HUES6 (cell line): ENCODE results near the gene MKRN2.
A peak's percentile ranks its signal among the peaks of the same experiment; 100 is the strongest.

Experiments
- H3K27ac ChIP-seq: 2 replicates; pipeline ENCODE4 v1.7.0; 2013; ENCODE audit warnings: low read depth, mild to moderate bottlenecking, low read length, inconsistent platforms
- H3K27me3 ChIP-seq: 2 replicates; pipeline ENCODE4 v1.6.1; 2013; ENCODE audit warnings: low read length; ENCODE audit not compliant: control insufficient read depth, insufficient read depth
- H3K36me3 ChIP-seq: 2 replicates; pipeline ENCODE4 v1.6.1; 2013; ENCODE audit warnings: low read length; ENCODE audit not compliant: control insufficient read depth, insufficient read depth
- H3K4me1 ChIP-seq: 2 replicates; pipeline ENCODE4 v1.6.1; 2013; ENCODE audit warnings: low read length; ENCODE audit not compliant: control insufficient read depth, insufficient read depth
- H3K4me3 ChIP-seq: 2 replicates; pipeline ENCODE4 v1.5.1; 2013; ENCODE audit warnings: low read depth, low read length
- H3K9ac ChIP-seq: one replicate; pipeline ENCODE4 v1.6.1; 2013; ENCODE audit warnings: mild to moderate bottlenecking, low read length
- H3K9me3 ChIP-seq: 2 replicates; pipeline ENCODE4 v1.6.1; 2013; ENCODE audit warnings: low read depth, low read length; ENCODE audit not compliant: control insufficient read depth, insufficient read depth

Gene MKRN2

DNA sequence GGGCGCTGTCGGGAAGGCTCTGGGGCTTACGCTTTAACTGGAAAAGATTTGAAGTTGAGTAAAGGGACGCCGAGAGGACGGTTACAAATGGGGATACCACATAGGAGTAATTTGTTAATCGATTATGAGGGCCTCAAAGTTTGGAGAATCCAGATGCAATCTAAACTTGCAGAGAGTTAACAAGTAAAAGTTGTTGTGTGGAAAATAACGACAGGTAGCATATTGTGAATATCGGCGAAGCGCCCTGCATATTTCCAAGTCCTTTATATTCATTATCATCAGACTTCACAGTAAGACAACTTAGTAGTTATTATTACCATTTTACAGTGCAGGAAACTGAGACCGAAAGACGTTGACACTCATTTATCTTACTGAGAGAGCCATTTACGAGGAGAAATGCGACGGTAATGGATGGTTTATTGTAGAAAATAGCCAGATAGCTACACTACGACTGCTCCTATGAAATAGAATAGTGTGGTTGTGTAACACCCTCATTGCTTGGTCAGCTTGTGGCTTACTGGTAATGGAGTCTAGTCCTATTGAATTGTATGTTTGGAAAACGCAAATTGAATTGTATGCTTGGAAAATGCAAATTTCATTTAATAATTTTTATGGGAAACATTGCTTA is 700 bp downstream of the MKRN2 start:
- no peaks in the 10 kb centered on the region for H3K9me3 ChIP-seq
- peak overlapping the region; percentile 91 for H3K9ac ChIP-seq
- H3K36me3 ChIP-seq, result no peaks in the 10 kb centered on the region
- peak overlapping the region; percentile 81 for H3K4me3 ChIP-seq
- no peaks in the 10 kb centered on the region for H3K27me3 ChIP-seq
- H3K27ac ChIP-seq, result peak overlapping the region; percentile 82
- peaks cover 34% of the 10 kb centered on the region for H3K4me1 ChIP-seq

DNA sequence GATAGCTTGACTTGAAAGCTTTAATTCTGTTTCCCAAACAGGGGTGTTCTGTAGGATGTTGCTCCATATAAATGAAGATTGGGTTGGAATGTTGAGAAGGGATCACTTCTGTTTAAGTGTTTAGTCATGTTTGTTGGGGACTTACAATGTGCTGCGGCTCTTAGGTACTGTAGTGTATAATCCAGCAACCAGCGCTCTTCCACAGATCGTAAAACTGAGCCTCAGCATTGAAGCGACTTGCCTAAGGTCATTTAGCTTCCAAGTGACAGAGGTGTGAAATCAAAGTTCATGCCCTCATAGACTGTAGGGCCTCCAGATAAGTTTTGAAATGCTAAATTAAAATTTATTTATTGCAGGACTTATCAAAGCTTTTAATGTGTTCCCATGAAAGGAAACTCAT is 1.8 kb downstream of the MKRN2 start:
- no peak overlapping the region for H3K27ac ChIP-seq
- no peaks in the 10 kb centered on the region for H3K27me3 ChIP-seq
- H3K4me3 ChIP-seq, result peak overlapping the region; percentile 81; the same call in 1 of the 2 replicates
- peaks cover 39% of the 10 kb centered on the region for H3K4me1 ChIP-seq
- no peaks in the 10 kb centered on the region for H3K9me3 ChIP-seq
- no peak overlapping the region for H3K9ac ChIP-seq
- no peaks in the 10 kb centered on the region for H3K36me3 ChIP-seq

DNA sequence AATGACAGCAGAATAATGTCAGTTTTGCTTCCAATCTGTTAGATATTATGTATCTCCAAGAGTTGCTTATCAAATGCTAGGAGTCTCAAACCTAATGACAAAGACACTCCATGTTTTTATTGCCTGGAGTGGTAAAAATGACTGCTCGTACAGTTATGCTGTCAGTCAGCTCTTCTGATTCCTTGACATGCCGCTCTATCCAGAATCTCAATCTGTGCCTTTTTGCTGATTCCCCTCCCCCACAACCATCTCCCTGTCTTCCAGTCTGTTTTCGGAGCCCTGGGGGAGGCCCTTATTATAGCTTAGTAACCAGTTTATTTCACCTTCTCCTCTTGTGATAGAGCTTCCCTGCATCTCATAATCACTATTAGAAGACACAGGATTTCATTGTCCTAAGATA is 2.6 kb downstream of the MKRN2 start:
- Histone ChIP-seq H3K4me1 (peaks cover 39% of the 10 kb centered on the region), H3K9ac (no peak overlapping the region), H3K27me3 (no peaks in the 10 kb centered on the region), H3K36me3 (no peaks in the 10 kb centered on the region), H3K27ac (no peak overlapping the region), H3K9me3 (no peaks in the 10 kb centered on the region), H3K4me3 (no peak overlapping the region)

DNA sequence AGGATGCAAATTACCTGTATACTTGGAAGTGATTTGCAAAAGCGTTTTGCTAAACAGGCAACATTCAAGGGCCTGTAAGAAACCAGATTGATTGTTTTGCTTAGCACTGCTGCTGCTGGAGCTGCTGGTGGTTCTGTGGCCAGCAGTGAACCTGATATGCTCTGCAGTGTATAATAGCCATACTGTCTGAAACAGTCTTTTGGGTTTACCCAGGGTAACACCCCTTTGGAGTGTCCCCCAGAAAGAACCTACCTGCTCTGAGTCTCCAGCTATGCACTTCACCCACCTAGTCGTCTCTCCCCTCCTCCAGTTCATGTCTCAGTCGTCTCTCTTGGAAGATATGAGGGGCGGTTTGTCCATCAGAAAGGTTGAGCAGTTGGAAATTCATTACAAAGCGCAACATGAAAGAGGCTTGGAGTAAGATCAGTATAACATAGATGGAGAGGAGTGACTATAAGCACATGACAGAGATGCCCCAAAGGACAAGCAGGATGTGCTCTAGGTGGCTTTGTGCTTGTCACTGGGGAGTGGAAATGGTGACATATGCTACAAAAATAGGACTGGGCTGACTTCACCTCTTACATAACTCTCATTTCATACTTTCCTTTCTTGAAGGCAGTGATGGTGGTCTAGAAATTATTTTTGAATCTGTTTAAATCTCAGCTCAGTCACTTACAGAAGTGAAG is 3.8 kb downstream of the MKRN2 start:
- H3K27me3 ChIP-seq, result no peaks in the 10 kb centered on the region
- peaks cover 39% of the 10 kb centered on the region for H3K4me1 ChIP-seq
- H3K9ac ChIP-seq, result no peak overlapping the region
- no peak overlapping the region for H3K27ac ChIP-seq
- H3K9me3 ChIP-seq, result no peaks in the 10 kb centered on the region
- no peak overlapping the region for H3K4me3 ChIP-seq
- no peaks in the 10 kb centered on the region for H3K36me3 ChIP-seq

DNA sequence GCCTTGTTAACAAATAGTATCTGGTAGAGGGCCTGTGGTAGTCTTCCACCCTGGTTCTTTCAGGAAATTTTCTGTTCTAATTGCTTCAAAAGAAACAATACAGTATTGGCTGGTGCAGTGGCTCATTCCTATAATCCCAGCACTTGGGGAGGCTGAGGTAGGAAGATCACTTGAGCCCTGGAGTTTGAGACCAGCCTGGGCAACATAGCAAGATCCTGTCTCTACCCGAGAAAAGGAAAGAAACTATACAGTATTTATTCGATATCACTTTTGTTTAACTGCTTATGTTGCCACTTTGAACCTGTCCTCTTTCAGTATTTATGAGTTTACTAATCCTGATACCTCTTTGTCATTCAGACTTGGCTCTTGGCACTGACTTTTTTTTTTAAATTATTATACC is 4.5 kb downstream of the MKRN2 start:
- Histone ChIP-seq H3K9ac (no peak overlapping the region), H3K27ac (no peak overlapping the region), H3K4me3 (no peak overlapping the region), H3K27me3 (no peaks in the 10 kb centered on the region), H3K9me3 (no peaks in the 10 kb centered on the region), H3K4me1 (peaks cover 39% of the 10 kb centered on the region), H3K36me3 (no peaks in the 10 kb centered on the region)

DNA sequence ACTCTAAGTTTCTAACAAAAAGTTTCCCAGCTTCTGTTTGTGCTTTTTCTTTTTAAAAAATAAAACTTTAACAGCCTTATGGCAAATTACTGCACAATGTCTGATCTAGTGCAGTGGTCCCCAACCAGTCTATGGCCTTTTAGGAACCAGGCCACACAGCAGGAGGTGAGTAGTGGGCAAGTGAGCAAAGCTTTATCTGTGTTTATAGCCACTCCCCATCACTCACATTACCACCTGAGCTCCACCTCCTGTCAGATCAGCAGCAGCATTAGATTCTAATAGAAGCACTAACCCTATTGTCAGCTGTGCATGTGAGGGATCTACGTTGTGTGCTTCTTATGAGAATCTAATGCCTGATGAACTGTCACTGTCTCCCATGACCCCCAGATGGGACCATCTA is 5.6 kb downstream of the MKRN2 start:
- Histone ChIP-seq H3K9ac (no peak overlapping the region), H3K9me3 (no peaks in the 10 kb centered on the region), H3K36me3 (no peaks in the 10 kb centered on the region), H3K27me3 (no peaks in the 10 kb centered on the region), H3K4me1 (peaks cover 39% of the 10 kb centered on the region), H3K27ac (no peak overlapping the region), H3K4me3 (no peak overlapping the region)

DNA sequence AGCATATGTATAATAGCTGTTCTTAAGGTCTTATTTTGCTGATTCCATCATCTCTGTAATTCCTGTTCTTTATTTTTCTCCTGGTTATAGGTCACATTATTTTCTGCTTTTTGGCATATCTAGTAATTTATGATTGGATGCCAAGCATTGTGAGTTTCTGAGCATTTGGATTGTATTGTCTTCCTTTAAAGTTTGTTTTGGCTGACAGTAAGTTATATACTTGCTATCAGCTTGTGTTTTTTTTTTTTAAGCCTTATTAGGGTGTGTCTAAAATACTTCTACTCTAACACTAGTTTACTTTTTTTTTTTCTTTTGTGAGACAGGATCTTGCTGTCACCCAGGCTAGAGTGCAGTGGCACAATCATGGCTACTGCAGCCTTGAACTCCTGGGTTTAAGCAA is 10.1 kb downstream of the MKRN2 start:
- Histone ChIP-seq H3K4me1 (peaks cover 11% of the 10 kb centered on the region), H3K9me3 (no peaks in the 10 kb centered on the region), H3K9ac (no peak overlapping the region), H3K27me3 (no peaks in the 10 kb centered on the region), H3K27ac (no peak overlapping the region), H3K36me3 (peaks cover 34% of the 10 kb centered on the region), H3K4me3 (no peak overlapping the region)

DNA sequence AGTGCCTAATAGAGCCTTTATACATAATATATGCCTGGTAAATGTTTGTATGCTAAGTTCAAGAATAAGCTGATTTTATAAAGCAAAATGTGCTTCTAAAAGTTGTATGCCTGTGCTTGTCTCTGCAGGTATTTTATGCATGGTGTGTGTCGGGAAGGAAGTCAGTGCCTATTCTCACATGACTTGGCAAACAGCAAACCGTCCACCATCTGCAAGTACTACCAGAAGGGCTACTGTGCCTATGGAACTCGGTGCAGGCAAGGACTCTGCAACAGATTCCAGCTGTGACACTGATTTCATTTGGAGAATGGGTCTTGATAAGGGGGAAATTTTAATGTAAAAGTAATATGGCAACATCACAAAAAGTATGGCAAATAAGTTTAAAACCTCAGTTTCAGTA is 11.9 kb downstream of the MKRN2 start:
- Histone ChIP-seq H3K9me3 (no peaks in the 10 kb centered on the region), H3K9ac (no peak overlapping the region), H3K4me1 (no peaks in the 10 kb centered on the region), H3K27ac (no peak overlapping the region), H3K4me3 (no peak overlapping the region), H3K36me3 (peaks cover 50% of the 10 kb centered on the region), H3K27me3 (no peaks in the 10 kb centered on the region)

DNA sequence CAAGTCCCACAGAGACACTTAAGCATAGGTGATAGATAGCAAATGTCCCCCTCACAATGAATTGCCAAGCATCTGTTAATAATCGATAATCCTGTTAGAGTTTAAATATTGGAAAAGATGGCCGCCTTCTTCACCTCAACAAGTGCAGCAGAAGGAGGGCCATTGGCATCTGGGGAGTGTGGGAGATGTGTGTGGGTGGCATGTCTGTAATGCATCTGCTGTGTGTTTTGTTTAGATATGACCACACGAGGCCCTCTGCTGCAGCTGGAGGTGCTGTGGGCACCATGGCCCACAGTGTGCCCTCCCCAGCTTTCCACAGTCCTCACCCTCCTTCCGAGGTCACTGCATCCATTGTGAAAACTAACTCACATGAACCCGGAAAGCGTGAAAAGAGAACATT is 12.9 kb downstream of the MKRN2 start:
- Histone ChIP-seq H3K36me3 (peaks cover 61% of the 10 kb centered on the region), H3K4me3 (no peak overlapping the region), H3K9ac (no peak overlapping the region), H3K4me1 (no peaks in the 10 kb centered on the region), H3K9me3 (no peaks in the 10 kb centered on the region), H3K27me3 (no peaks in the 10 kb centered on the region), H3K27ac (no peak overlapping the region)

DNA sequence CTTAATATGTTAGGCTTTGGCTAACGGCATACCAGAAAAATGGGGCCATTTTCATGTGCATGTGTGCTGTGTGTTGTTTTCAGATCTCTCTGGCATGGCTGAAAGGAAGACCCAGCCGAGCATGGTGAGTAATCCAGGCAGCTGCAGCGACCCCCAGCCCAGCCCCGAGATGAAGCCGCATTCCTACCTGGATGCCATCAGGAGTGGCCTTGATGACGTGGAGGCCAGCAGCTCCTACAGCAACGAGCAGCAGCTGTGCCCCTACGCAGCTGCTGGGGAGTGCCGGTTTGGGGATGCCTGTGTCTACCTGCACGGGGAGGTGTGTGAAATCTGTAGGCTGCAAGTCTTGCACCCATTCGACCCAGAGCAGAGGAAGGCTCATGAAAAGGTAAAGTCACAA is 15.1 kb downstream of the MKRN2 start:
- H3K36me3 ChIP-seq, result peaks cover 83% of the 10 kb centered on the region
- no peak overlapping the region for H3K27ac ChIP-seq

DNA sequence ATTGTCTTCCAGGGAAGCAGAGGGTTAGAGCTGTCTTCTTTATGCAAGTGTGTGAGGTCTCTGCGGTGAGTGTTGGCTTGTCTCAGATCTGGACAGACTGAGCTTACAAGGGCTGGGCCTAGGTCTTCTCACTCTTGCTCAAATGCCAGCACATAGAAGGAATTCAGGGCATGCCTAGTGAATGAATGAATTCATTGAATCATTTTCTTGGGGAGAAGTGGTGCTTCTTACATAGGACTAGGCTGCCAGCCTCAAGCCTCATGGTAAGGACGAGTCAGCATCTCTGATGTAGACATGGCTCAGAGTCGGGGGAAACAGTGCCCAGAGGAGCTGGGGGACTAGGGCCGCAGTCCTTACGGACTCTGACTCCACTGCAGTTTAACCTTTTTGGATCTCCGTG is 17.2 kb downstream of the MKRN2 start:
- Histone ChIP-seq H3K9ac (no peak overlapping the region), H3K36me3 (peaks cover 93% of the 10 kb centered on the region), H3K9me3 (no peaks in the 10 kb centered on the region), H3K4me3 (no peak overlapping the region), H3K27ac (no peak overlapping the region), H3K27me3 (no peaks in the 10 kb centered on the region), H3K4me1 (no peaks in the 10 kb centered on the region)

More for the DNA sequence above, 15.1 kb downstream of the MKRN2 start:
- no peaks in the 10 kb centered on the region for H3K4me1 ChIP-seq
- no peak overlapping the region for H3K4me3 ChIP-seq
- no peaks in the 10 kb centered on the region for H3K27me3 ChIP-seq
- H3K9ac ChIP-seq, result no peak overlapping the region
- H3K9me3 ChIP-seq, result no peaks in the 10 kb centered on the region
